PC-9 (cell line): Measurements from ENCODE around the gene PRKACA.

Source experiments
- CTCF ChIP-seq: fragments of 200-600 bp; sonication (generic); conservative IDR thresholded peaks from 2 replicates; pipeline ENCODE4 v1.6.1; 2017; ENCODE audit warnings: mixed run types, antibody characterized with exemption, mild to moderate bottlenecking, moderate library complexity
- EZH2 ChIP-seq: fragments of 200-600 bp; sonication (generic); IDR thresholded peaks from 2 replicates; pipeline ENCODE4 v1.8.0; 2017; ENCODE audit warnings: antibody characterized with exemption, low read depth

DNA sequence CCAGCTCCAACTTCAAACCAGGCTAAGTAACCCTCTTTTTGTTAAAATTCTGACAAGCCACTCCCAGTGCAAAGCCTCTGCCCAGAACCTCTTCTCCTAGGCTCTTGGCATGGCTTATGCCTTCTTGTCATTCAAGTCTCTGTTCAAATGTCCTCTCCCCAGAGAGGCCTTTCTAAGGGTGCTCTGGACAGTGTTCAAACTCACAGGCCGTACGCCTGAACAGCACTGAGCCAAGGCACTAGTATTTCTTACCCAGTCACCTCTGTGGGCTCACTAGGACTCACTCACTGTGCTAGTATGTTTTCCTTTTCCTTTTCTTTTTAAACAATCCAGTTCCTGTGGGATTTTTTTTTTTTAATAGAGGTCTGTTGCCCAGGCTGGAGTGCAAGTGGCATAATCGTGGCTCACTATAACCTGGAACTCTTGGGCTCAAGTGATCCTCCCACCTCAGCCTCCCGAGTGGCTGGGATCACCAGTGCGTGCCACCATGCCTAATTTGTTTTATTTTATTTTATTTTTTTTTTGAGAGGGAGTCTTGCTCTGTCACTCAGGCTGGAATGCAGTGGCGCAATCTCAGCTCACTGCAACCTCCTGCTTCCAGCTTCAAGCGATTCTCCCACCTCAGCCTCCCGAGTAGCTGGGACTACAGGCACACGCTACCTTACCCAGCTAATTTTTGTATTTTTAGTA is 21.2 kb upstream of the PRKACA start:
- TF ChIP-seq CTCF = no peak
- no peak for TF ChIP-seq EZH2
